ENCODE measurements around the gene TNRC6C. TPM values are rescaled to one million over a fixed set of nuclear protein-coding genes. Genes with fewer than 3 reads are reported as not detected.
A peak's percentile ranks its signal among the peaks of the same experiment; 100 is the strongest.

Gene TNRC6C
- total RNA-seq, 1 donor from 2014 or later: 16.0 TPM

- Mint-ChIP-seq H3K27ac (no peak overlapping the region), H3K36me3 (ENCODE audit: low read depth) (peaks cover 10% of the 10 kb centered on the region), H3K4me1 (peaks cover 7% of the 10 kb centered on the region), H3K4me3 (no peak overlapping the region), H3K9me3 (no peaks in the 10 kb centered on the region), H3K27me3 (no peaks in the 10 kb centered on the region)
- intact Hi-C loops (cut with micrococcal nuclease): no loop called here
- no peak for DNase-seq
These were observed 41.8 kb downstream of the TNRC6C start for GRCh38 chr17:78000341-78000740.

GRCh38 chr17:78001182-78001581 is 42.7 kb downstream of the TNRC6C start:
- Mint-ChIP-seq H3K4me1 (peaks cover 7% of the 10 kb centered on the region), H3K4me3 (no peak overlapping the region), H3K27me3 (no peaks in the 10 kb centered on the region), H3K9me3 (no peaks in the 10 kb centered on the region), H3K36me3 (ENCODE audit: low read depth) (peaks cover 12% of the 10 kb centered on the region), H3K27ac (no peak overlapping the region)
- DNase-seq: no peak
- intact Hi-C loops (cut with micrococcal nuclease): no loop called here

- no peak overlapping the region for H3K27ac Mint-ChIP-seq
- no peak overlapping the region for H3K4me3 Mint-ChIP-seq
- H3K4me1 Mint-ChIP-seq: peaks cover 7% of the 10 kb centered on the region
- no peak for DNase-seq
- no peaks in the 10 kb centered on the region for H3K9me3 Mint-ChIP-seq
- peaks cover 14% of the 10 kb centered on the region for H3K36me3 Mint-ChIP-seq (ENCODE audit: low read depth)
- intact Hi-C loops (cut with micrococcal nuclease): no loop called here
- H3K27me3 Mint-ChIP-seq: no peaks in the 10 kb centered on the region
These were observed 43.1 kb downstream of the TNRC6C start for GRCh38 chr17:78001612-78002011.

- peaks cover 16% of the 10 kb centered on the region for H3K36me3 Mint-ChIP-seq (ENCODE audit: low read depth)
- no peak overlapping the region for H3K27ac Mint-ChIP-seq
- peaks cover 7% of the 10 kb centered on the region for H3K4me1 Mint-ChIP-seq
- no peaks in the 10 kb centered on the region for H3K9me3 Mint-ChIP-seq
- intact Hi-C loops (cut with micrococcal nuclease): no loop called here
- H3K4me3 Mint-ChIP-seq: no peak overlapping the region
- DNase-seq: no peak
- H3K27me3 Mint-ChIP-seq: no peaks in the 10 kb centered on the region
These were observed 43.7 kb downstream of the TNRC6C start for GRCh38 chr17:78002166-78002565.

- intact Hi-C loops (cut with micrococcal nuclease): no loop called here
- no peaks in the 10 kb centered on the region for H3K9me3 Mint-ChIP-seq
- DNase-seq: no peak
- H3K4me1 Mint-ChIP-seq: peaks cover 2% of the 10 kb centered on the region
- no peak overlapping the region for H3K4me3 Mint-ChIP-seq
- no peak overlapping the region for H3K27ac Mint-ChIP-seq
- peaks cover 17% of the 10 kb centered on the region for H3K36me3 Mint-ChIP-seq (ENCODE audit: low read depth)
- no peaks in the 10 kb centered on the region for H3K27me3 Mint-ChIP-seq
These were observed 47.1 kb downstream of the TNRC6C start for GRCh38 chr17:78005452-78006171.

- Mint-ChIP-seq H3K36me3 (ENCODE audit: low read depth) (peaks cover 17% of the 10 kb centered on the region), H3K27me3 (no peaks in the 10 kb centered on the region), H3K27ac (peak overlapping the region; percentile 52)
These were observed 47.8 kb downstream of the TNRC6C start for GRCh38 chr17:78006338-78006737.

GRCh38 chr17:78007647-78008046 is 49.1 kb downstream of the TNRC6C start:
- Mint-ChIP-seq H3K27me3 (no peaks in the 10 kb centered on the region), H3K36me3 (ENCODE audit: low read depth) (peaks cover 17% of the 10 kb centered on the region), H3K27ac (no peak overlapping the region), H3K4me1 (peaks cover 2% of the 10 kb centered on the region), H3K9me3 (no peaks in the 10 kb centered on the region), H3K4me3 (no peak overlapping the region)
- intact Hi-C loops (cut with micrococcal nuclease): no loop called here
- no peak for DNase-seq

More at GRCh38 chr17:78006338-78006737, 47.8 kb downstream of the TNRC6C start:
- H3K4me3 Mint-ChIP-seq: no peak overlapping the region
- intact Hi-C loops (cut with micrococcal nuclease): no loop called here
- H3K4me1 Mint-ChIP-seq: peaks cover 3% of the 10 kb centered on the region
- DNase-seq: no peak
- H3K9me3 Mint-ChIP-seq: no peaks in the 10 kb centered on the region

- Mint-ChIP-seq H3K27ac (no peak overlapping the region), H3K4me3 (no peak overlapping the region), H3K36me3 (ENCODE audit: low read depth) (peaks cover 8% of the 10 kb centered on the region), H3K9me3 (no peaks in the 10 kb centered on the region), H3K27me3 (no peaks in the 10 kb centered on the region), H3K4me1 (peaks cover 5% of the 10 kb centered on the region)
- DNase-seq: no peak
- intact Hi-C loops (cut with micrococcal nuclease): loop anchor here (5.0 kb wide), 1 partner anchor 53 kb away; the partner anchor contains the start of gene TNRC6C
These were observed 52.3 kb downstream of the TNRC6C start for GRCh38 chr17:78010759-78011158.

- Mint-ChIP-seq H3K27me3 (no peaks in the 10 kb centered on the region), H3K36me3 (ENCODE audit: low read depth) (peaks cover 4% of the 10 kb centered on the region), H3K4me1 (peaks cover 5% of the 10 kb centered on the region), H3K4me3 (no peak overlapping the region), H3K9me3 (no peaks in the 10 kb centered on the region), H3K27ac (no peak overlapping the region)
- intact Hi-C loops (cut with micrococcal nuclease): loop anchor here (5.0 kb wide), 1 partner anchor 55 kb away; the partner anchor contains the start of gene TNRC6C
- DNase-seq: no peak
These were observed 53.9 kb downstream of the TNRC6C start for GRCh38 chr17:78012428-78012827.

- H3K36me3 Mint-ChIP-seq (ENCODE audit: low read depth): peaks cover 4% of the 10 kb centered on the region
- peak; percentile 85 for DNase-seq
- no peak overlapping the region for H3K4me3 Mint-ChIP-seq
- peaks cover 8% of the 10 kb centered on the region for H3K4me1 Mint-ChIP-seq
- H3K9me3 Mint-ChIP-seq: no peaks in the 10 kb centered on the region
- H3K27me3 Mint-ChIP-seq: no peaks in the 10 kb centered on the region
- intact Hi-C loops (cut with micrococcal nuclease): loop anchor here (1.0 to 5.0 kb wide), 3 partner anchors 57 to 472 kb away; partner anchors contain the start of gene TNRC6C
- no peak overlapping the region for H3K27ac Mint-ChIP-seq
These were observed 55.4 kb downstream of the TNRC6C start for GRCh38 chr17:78013683-78014467.

- H3K36me3 Mint-ChIP-seq (ENCODE audit: low read depth): peaks cover 3% of the 10 kb centered on the region
- intact Hi-C loops (cut with micrococcal nuclease): loop anchor here (1.0 to 5.0 kb wide), 2 partner anchors 57 to 242 kb away; partner anchors contain the start of gene TNRC6C
- no peak for DNase-seq
- H3K27me3 Mint-ChIP-seq: no peaks in the 10 kb centered on the region
- no peak overlapping the region for H3K27ac Mint-ChIP-seq
- H3K4me1 Mint-ChIP-seq: peaks cover 12% of the 10 kb centered on the region
- no peaks in the 10 kb centered on the region for H3K9me3 Mint-ChIP-seq
- no peak overlapping the region for H3K4me3 Mint-ChIP-seq
These were observed 56.1 kb downstream of the TNRC6C start for GRCh38 chr17:78014646-78015045.

GRCh38 chr17:78016852-78017251 is 58.3 kb downstream of the TNRC6C start:
- H3K9me3 Mint-ChIP-seq: no peaks in the 10 kb centered on the region
- H3K27me3 Mint-ChIP-seq: no peaks in the 10 kb centered on the region
- H3K4me1 Mint-ChIP-seq: peaks cover 23% of the 10 kb centered on the region
- H3K36me3 Mint-ChIP-seq (ENCODE audit: low read depth): peaks cover 3% of the 10 kb centered on the region
- H3K4me3 Mint-ChIP-seq: no peak overlapping the region
- intact Hi-C loops (cut with micrococcal nuclease): no loop called here
- no peak overlapping the region for H3K27ac Mint-ChIP-seq
- no peak for DNase-seq

- peaks cover 26% of the 10 kb centered on the region for H3K4me1 Mint-ChIP-seq
- DNase-seq: no peak
- H3K9me3 Mint-ChIP-seq: no peaks in the 10 kb centered on the region
- peak overlapping the region; percentile 68 for H3K4me3 Mint-ChIP-seq
- peak overlapping the region; percentile 68 for H3K27ac Mint-ChIP-seq
- intact Hi-C loops (cut with micrococcal nuclease): no loop called here
- H3K27me3 Mint-ChIP-seq: no peaks in the 10 kb centered on the region
- H3K36me3 Mint-ChIP-seq (ENCODE audit: low read depth): peaks cover 2% of the 10 kb centered on the region
These were observed 61.0 kb downstream of the TNRC6C start for GRCh38 chr17:78019367-78019975.
